CD4-positive, alpha-beta T cell treated with Interferon gamma for 1 hour (primary cell): ENCODE results near the gene ZFAND3.
"Not testable (repeated sequence)": the region's sequence is repeated elsewhere in the genome, so short reads cannot be mapped to it uniquely, and the experiment has no call there.

Experiments used
- DNase-seq: peaks from one replicate; pipeline ENCODE4 v3.0.0-alpha.2; 2020

ZFAND3 gene

GRCh38 chr6:37866590-37867507 lies 47.3 kb downstream of the ZFAND3 start:
- no peak for DNase-seq

- no peak for DNase-seq
Measured at GRCh38 chr6:37867756-37868446, 48.4 kb downstream of the ZFAND3 start.

- DNase-seq, result no peak
Measured at GRCh38 chr6:37868447-37868825, 48.9 kb downstream of the ZFAND3 start.

GRCh38 chr6:37871616-37872372 lies 52.3 kb downstream of the ZFAND3 start:
- no peak for DNase-seq

GRCh38 chr6:37872373-37872745 lies 52.8 kb downstream of the ZFAND3 start:
- no peak for DNase-seq

GRCh38 chr6:37874726-37875125 lies 55.2 kb downstream of the ZFAND3 start:
- DNase-seq, result no peak

- no peak for DNase-seq
Measured at GRCh38 chr6:37875561-37876309, 56.2 kb downstream of the ZFAND3 start.

GRCh38 chr6:37876843-37877242 lies 57.3 kb downstream of the ZFAND3 start:
- DNase-seq, result no peak

GRCh38 chr6:37877373-37878149 lies 58.0 kb downstream of the ZFAND3 start:
- no peak for DNase-seq

- no peak for DNase-seq
Measured at GRCh38 chr6:37878150-37878710, 58.7 kb downstream of the ZFAND3 start.

GRCh38 chr6:37880602-37881001 lies 61.1 kb downstream of the ZFAND3 start:
- not testable (repeated sequence) for DNase-seq

GRCh38 chr6:37882292-37882691 lies 62.8 kb downstream of the ZFAND3 start:
- no peak for DNase-seq

- no peak for DNase-seq
Measured at GRCh38 chr6:37882724-37883413, 63.3 kb downstream of the ZFAND3 start.

GRCh38 chr6:37884548-37884947 lies 65.0 kb downstream of the ZFAND3 start:
- no peak for DNase-seq

- no peak for DNase-seq
Measured at GRCh38 chr6:37889051-37889450, 69.5 kb downstream of the ZFAND3 start.

GRCh38 chr6:37889486-37889885 lies 70.0 kb downstream of the ZFAND3 start:
- DNase-seq, result no peak

- no peak for DNase-seq
Measured at GRCh38 chr6:37891072-37891471, 71.5 kb downstream of the ZFAND3 start.

- no peak for DNase-seq
Measured at GRCh38 chr6:37893257-37893656, 73.7 kb downstream of the ZFAND3 start.

GRCh38 chr6:37893734-37894133 lies 74.2 kb downstream of the ZFAND3 start:
- not testable (repeated sequence) for DNase-seq

- DNase-seq, result no peak
Measured at GRCh38 chr6:37894585-37894984, 75.1 kb downstream of the ZFAND3 start.

- no peak for DNase-seq
Measured at GRCh38 chr6:37897321-37897720, 77.8 kb downstream of the ZFAND3 start.
